Measurements from ENCODE around the gene MPC1. TPM values are rescaled to one million over a fixed set of nuclear protein-coding genes. Genes with fewer than 3 reads are reported as not detected.

Gene MPC1
- total RNA-seq, 5 donors from 2014 or later (not counting 1 experiment from before 2014, with no cell fraction given): 23.8 to 31.2 (median 27.5) TPM

DNA sequence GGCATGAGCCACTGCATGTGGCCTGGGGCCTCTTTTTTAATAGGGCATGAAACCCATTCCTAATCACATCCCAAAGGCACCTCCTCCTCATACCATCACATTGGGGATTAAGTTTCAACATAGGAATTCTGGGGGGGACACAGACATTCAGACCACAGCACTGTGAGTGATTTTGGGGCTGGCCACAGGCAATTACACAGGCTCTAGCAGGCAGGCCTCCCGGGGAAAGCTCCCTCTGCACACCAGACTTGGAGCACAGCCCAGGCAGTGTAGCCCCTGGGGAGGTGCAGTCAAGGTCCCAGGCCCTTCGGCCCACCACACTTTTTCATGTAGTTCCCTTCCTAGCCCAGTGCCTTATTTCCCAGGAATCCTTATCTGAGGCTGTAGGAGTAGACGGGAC lies 45.9 kb downstream of the MPC1 start:
- 100% methylated on average over 2 of the region's 3 CpGs for WGBS (ENCODE audit: insufficient coverage)
- Mint-ChIP-seq H3K36me3 (peaks cover 39% of the 10 kb centered on the region), H3K27me3 (no peaks in the 10 kb centered on the region), H3K27ac (no peak overlapping the region), H3K4me1 (peaks cover 51 to 55% (median 55%) of the 10 kb centered on the region in 3 donors), H3K4me3 (no peak overlapping the region), H3K9me3 (no peaks in the 10 kb centered on the region)
- H3K27me3 ChIP-seq (replicated peaks in 1 of 2; ENCODE audit: control insufficient read depth in 2 of 2, extremely low read depth in 1 of 2, insufficient read depth in 2 of 2, low read length in 1 of 2): no peaks in the 10 kb centered on the region
- ChIA-PET CTCF (interaction anchor here in 1 of 2 donors (1.0 kb wide), 1 partner anchor 50 kb away, joined by 3 read pairs; no protein-coding TSS in a partner anchor), POLR2A (no interaction called here)
- H3K4me1 ChIP-seq (ENCODE audit: control insufficient read depth in 1 of 2, extremely low read depth in 1 of 2, insufficient read depth in 2 of 2, low read length in 2 of 2): peaks cover 32 to 78% of the 10 kb centered on the region in 2 experiments
- H3K27ac ChIP-seq (ENCODE audit: low read length): no peak overlapping the region
- no peak for DNase-seq
- H3K4me3 ChIP-seq (ENCODE audit: control insufficient read depth in 1 of 2, extremely low read depth in 1 of 2, low read length in 1 of 2): no peak overlapping the region
- peaks cover 8 to 21% of the 10 kb centered on the region in 2 donors for H3K36me3 ChIP-seq (ENCODE audit: control insufficient read depth in 2 of 2, extremely low read depth in 1 of 2, insufficient read depth in 1 of 2, low read length in 1 of 2)
- H3K9me3 ChIP-seq: no peaks in the 10 kb centered on the region
- no peak for ATAC-seq (replicated peaks in 1 of 4)

DNA sequence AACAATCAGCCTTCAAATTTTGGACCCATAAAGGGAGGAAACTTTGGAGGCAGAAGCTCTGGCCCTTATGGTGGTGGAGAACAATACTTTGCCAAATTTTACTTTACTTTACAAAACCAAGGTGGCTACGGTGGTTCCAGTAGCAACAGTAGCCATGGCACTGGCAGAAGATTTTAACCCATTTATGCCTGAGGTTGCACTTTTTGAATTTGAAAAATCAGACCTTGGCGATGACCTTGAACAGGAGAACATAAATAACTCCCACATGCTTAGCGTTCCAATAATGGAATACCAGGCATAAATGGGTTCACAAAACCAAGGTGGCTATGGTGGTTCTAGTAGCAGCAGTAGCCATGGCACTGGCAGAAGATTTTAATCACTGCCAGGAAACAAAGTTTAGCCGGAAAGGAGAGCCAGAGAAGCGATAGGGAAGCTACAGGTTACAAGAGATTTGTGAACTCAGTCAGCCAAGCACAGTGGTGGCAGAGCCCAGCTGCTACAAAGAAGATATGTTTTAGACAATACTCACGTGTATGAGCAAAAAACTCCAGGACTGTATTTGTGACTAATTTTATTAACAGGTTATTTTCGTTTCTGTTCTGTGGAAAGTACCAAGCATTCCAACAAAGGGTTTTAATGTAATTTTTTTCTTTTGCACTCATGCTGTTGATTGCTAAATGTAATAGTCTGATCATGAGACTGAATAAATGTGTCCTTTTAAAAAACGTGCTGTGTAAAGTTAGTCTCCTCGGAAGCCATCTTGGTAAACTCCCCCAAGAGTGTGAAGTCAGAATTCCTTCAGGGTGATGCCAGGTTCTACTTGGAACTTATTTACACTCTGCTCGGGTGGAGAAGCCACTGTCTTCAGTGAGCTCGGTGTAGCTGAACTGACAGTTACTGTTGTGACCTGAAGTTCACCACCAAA lies 47.1 kb downstream of the MPC1 start:
- ATAC-seq (replicated peaks in 1 of 4) (no peak), DNase-seq (no peak)
- peaks cover 8 to 21% of the 10 kb centered on the region in 2 donors for H3K36me3 ChIP-seq (ENCODE audit: control insufficient read depth in 2 of 2, extremely low read depth in 1 of 2, insufficient read depth in 1 of 2, low read length in 1 of 2)
- ChIA-PET CTCF (interaction anchor here in 1 of 2 donors (1.0 to 1.1 kb wide), 2 partner anchors 46 to 51 kb away, joined by 3 read pairs; no protein-coding TSS in a partner anchor), POLR2A (no interaction called here)
- Mint-ChIP-seq H3K4me1 (peaks cover 46 to 58% (median 58%) of the 10 kb centered on the region in 3 donors), H3K27ac (no peak overlapping the region), H3K27me3 (no peaks in the 10 kb centered on the region), H3K9me3 (no peaks in the 10 kb centered on the region), H3K4me3 (no peak overlapping the region), H3K36me3 (peaks cover 39% of the 10 kb centered on the region)
- WGBS (ENCODE audit: insufficient coverage): 82% methylated on average over 8 of the region's 11 CpGs
- no peaks in the 10 kb centered on the region for H3K27me3 ChIP-seq (replicated peaks in 1 of 2; ENCODE audit: control insufficient read depth in 2 of 2, extremely low read depth in 1 of 2, insufficient read depth in 2 of 2, low read length in 1 of 2)
- H3K27ac ChIP-seq (ENCODE audit: low read length): no peak overlapping the region
- H3K9me3 ChIP-seq: no peaks in the 10 kb centered on the region
- H3K4me1 ChIP-seq (ENCODE audit: control insufficient read depth in 1 of 2, extremely low read depth in 1 of 2, insufficient read depth in 2 of 2, low read length in 2 of 2): peaks cover 29 to 74% of the 10 kb centered on the region in 2 experiments
- H3K4me3 ChIP-seq (ENCODE audit: control insufficient read depth in 1 of 2, extremely low read depth in 1 of 2, low read length in 1 of 2): no peak overlapping the region

DNA sequence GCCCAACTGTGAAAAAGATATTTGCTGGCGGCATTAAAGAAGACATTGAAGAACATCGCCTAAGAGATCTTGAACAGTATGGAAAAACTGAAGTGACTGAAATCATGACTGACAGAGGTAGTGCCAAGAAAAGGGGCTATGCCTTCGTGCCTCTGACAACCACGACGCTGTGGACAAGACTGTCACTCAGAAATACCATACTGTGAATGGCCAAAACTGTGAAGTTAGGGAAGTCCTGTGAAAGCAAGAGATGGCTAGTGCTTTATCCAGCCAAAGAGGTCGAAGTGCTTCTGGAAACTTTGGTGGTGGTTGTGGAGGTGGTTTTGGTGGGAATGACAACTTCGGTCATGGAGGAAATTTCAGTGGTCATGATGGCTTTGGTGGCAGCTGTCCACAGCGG lies 47.9 kb downstream of the MPC1 start:
- DNase-seq: no peak
- Histone ChIP-seq H3K4me1 (ENCODE audit: control insufficient read depth in 1 of 2, extremely low read depth in 1 of 2, insufficient read depth in 2 of 2, low read length in 2 of 2) (peaks cover 24 to 69% of the 10 kb centered on the region in 2 experiments), H3K36me3 (ENCODE audit: control insufficient read depth in 2 of 2, extremely low read depth in 1 of 2, insufficient read depth in 1 of 2, low read length in 1 of 2) (peaks cover 8 to 21% of the 10 kb centered on the region in 2 donors), H3K9me3 (no peaks in the 10 kb centered on the region), H3K4me3 (ENCODE audit: control insufficient read depth in 1 of 2, extremely low read depth in 1 of 2, low read length in 1 of 2) (no peak overlapping the region), H3K27me3 (replicated peaks in 1 of 2; ENCODE audit: control insufficient read depth in 2 of 2, extremely low read depth in 1 of 2, insufficient read depth in 2 of 2, low read length in 1 of 2) (no peaks in the 10 kb centered on the region), H3K27ac (ENCODE audit: low read length) (no peak overlapping the region)
- Mint-ChIP-seq H3K27ac (no peak overlapping the region), H3K9me3 (no peaks in the 10 kb centered on the region), H3K4me3 (peak overlapping the region in 1 of 3 donors; percentile 71), H3K36me3 (peaks cover 39% of the 10 kb centered on the region), H3K4me1 (peaks cover 46 to 60% (median 59%) of the 10 kb centered on the region in 3 donors), H3K27me3 (no peaks in the 10 kb centered on the region)
- WGBS (ENCODE audit: insufficient coverage): 85% methylated on average over 8 of the region's 8 CpGs
- no peak for ATAC-seq (replicated peaks in 1 of 4)
- CTCF ChIA-PET: no interaction called here
- POLR2A ChIA-PET: no interaction called here

DNA sequence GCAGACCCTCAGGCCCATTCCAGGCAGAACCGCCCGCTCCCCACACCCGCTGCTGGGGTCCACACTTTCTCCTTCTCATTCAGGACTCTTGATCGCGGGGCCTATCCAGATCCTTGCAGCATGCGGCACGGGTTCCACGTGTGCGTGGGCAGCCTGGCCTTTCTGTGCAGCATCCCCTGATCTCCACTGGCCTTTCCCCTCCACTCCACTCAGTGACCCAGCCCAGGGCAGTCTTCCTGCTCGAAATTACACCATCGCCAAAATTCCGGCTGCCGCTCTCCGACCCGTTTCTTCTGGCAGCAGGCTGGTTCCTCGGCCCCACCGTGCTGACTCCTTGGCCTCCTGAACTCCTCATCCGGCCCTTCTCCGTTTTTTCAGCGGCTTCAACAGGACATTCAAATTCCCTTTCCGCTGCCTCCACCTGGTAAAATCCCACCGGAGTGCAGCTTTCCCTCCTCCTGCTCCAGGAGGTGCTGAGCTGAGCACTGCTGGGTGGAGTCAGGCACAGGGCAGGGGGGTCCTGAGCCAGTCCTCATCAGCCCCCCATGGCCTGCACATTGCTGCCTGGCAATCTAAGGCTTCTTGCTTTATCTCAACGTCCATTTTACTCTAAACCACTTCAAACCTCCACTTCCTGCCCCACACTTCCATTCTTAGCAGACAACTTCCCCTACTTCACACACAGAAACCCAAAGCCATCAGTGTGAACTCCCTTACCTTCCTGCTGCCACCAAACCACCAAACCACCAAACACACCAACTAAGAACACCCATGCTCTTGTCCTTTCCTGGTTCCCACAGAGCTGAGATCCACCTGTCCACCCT lies 49.4 kb downstream of the MPC1 start:
- 67% methylated on average over 20 of the region's 23 CpGs for WGBS (ENCODE audit: insufficient coverage)
- Histone ChIP-seq H3K27me3 (replicated peaks in 1 of 2; ENCODE audit: control insufficient read depth in 2 of 2, extremely low read depth in 1 of 2, insufficient read depth in 2 of 2, low read length in 1 of 2) (no peaks in the 10 kb centered on the region), H3K4me3 (ENCODE audit: control insufficient read depth in 1 of 2, extremely low read depth in 1 of 2, low read length in 1 of 2) (peak overlapping the region; percentile 17 to 30), H3K4me1 (ENCODE audit: control insufficient read depth in 1 of 2, extremely low read depth in 1 of 2, insufficient read depth in 2 of 2, low read length in 2 of 2) (peaks cover 16 to 54% of the 10 kb centered on the region in 2 experiments), H3K27ac (ENCODE audit: low read length) (peak overlapping the region; percentile 34), H3K9me3 (no peaks in the 10 kb centered on the region), H3K36me3 (ENCODE audit: control insufficient read depth in 2 of 2, extremely low read depth in 1 of 2, insufficient read depth in 1 of 2, low read length in 1 of 2) (peaks cover 8 to 29% of the 10 kb centered on the region in 2 donors)
- peak in 24 of 35 experiments; percentile 16 to 67 (median 28) for DNase-seq
- Mint-ChIP-seq H3K36me3 (peaks cover 46% of the 10 kb centered on the region), H3K4me1 (peaks cover 53 to 69% (median 65%) of the 10 kb centered on the region in 3 donors), H3K4me3 (peak overlapping the region; percentile 8 to 71 (median 22)), H3K9me3 (no peaks in the 10 kb centered on the region), H3K27ac (peak overlapping the region; percentile 3 to 29), H3K27me3 (no peaks in the 10 kb centered on the region)
- ATAC-seq (replicated peaks in 1 of 4): peak; percentile 82 to 93 (median 86)
- CTCF ChIA-PET: no interaction called here
- POLR2A ChIA-PET: no interaction called here

DNA sequence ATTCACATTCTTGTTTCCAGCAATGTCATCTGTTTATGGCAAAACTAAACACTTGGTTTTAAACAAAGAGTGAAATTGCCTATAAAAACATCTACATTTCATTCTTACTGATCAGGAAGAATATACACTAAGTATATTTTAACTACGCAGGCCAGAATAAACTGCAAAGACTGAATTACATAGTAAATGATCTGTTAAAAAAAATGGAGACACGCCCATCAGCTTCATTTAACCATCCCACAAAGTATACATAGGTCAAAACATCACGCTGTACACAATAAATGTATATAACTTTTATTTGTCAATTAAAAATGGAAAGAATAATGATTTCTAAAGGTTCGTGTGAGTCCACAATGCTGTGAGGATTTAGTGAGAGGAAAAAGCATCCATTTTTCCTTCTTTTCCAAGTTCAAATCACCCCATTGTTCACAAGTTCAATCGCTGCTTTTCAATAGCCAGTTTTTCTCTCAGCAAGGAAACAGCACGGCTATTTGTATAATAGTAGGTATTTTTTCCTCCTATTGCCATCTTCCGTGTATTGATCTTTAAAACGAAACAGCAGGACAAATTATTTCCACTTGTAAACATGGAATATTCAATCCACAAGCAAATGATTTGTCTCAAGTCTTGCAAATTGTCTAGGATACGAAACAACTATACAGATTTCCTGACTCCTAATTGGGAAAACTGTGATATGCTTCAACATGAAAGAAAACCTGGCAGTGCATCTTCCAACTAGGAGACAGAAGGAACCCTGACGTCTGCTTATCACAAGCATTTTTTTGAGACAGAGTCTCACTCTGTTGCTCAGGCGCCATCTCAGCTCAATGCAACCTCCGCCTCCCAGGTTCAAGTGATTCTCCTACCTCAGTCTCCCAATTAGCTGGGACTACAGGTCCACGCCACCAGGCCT lies 51.0 kb downstream of the MPC1 start:
- H3K4me1 Mint-ChIP-seq: peaks cover 46 to 69% (median 68%) of the 10 kb centered on the region in 3 donors
- ChIA-PET CTCF (no interaction called here), POLR2A (no interaction called here)
- H3K27ac Mint-ChIP-seq: no peak overlapping the region
- H3K36me3 Mint-ChIP-seq: peaks cover 38% of the 10 kb centered on the region
- Histone ChIP-seq H3K36me3 (ENCODE audit: control insufficient read depth in 2 of 2, extremely low read depth in 1 of 2, insufficient read depth in 1 of 2, low read length in 1 of 2) (peaks cover 13 to 24% of the 10 kb centered on the region in 2 donors), H3K27ac (ENCODE audit: low read length) (no peak overlapping the region), H3K4me1 (ENCODE audit: control insufficient read depth in 1 of 2, extremely low read depth in 1 of 2, insufficient read depth in 2 of 2, low read length in 2 of 2) (peaks cover 16 to 46% of the 10 kb centered on the region in 2 experiments), H3K9me3 (no peaks in the 10 kb centered on the region), H3K27me3 (replicated peaks in 1 of 2; ENCODE audit: control insufficient read depth in 2 of 2, extremely low read depth in 1 of 2, insufficient read depth in 2 of 2, low read length in 1 of 2) (no peaks in the 10 kb centered on the region), H3K4me3 (ENCODE audit: control insufficient read depth in 1 of 2, extremely low read depth in 1 of 2, low read length in 1 of 2) (no peak overlapping the region)
- DNase-seq (no peak), ATAC-seq (replicated peaks in 1 of 4) (no peak)
- no peaks in the 10 kb centered on the region for H3K9me3 Mint-ChIP-seq
- no peaks in the 10 kb centered on the region for H3K27me3 Mint-ChIP-seq
- H3K4me3 Mint-ChIP-seq: peak overlapping the region in 1 of 3 donors; percentile 71
- WGBS (ENCODE audit: insufficient coverage): 94% methylated on average over 2 of the region's 13 CpGs
